ENCODE results near the gene EWSR1.

EWSR1 gene

GRCh38 chr22:29258407-29259252 is 9.4 kb upstream of the EWSR1 start:
- H3K36me3 Mint-ChIP-seq (ENCODE audit: low read depth): peaks cover 22% of the 10 kb centered on the region
- DNase-seq: peak; percentile 24

GRCh38 chr22:29259253-29259899 is 8.7 kb upstream of the EWSR1 start:
- H3K27me3 Mint-ChIP-seq: no peaks in the 10 kb centered on the region
- H3K27ac Mint-ChIP-seq: no peak overlapping the region
- H3K4me1 Mint-ChIP-seq (ENCODE audit: low read depth): no peaks in the 10 kb centered on the region
- no peak for DNase-seq
- no peaks in the 10 kb centered on the region for H3K9me3 Mint-ChIP-seq
- no peak overlapping the region for H3K4me3 Mint-ChIP-seq
- H3K36me3 Mint-ChIP-seq (ENCODE audit: low read depth): peaks cover 28% of the 10 kb centered on the region

More at GRCh38 chr22:29258407-29259252, 9.4 kb upstream of the EWSR1 start:
- H3K4me1 Mint-ChIP-seq (ENCODE audit: low read depth): no peaks in the 10 kb centered on the region
- H3K9me3 Mint-ChIP-seq: no peaks in the 10 kb centered on the region
- H3K4me3 Mint-ChIP-seq: no peak overlapping the region
- H3K27ac Mint-ChIP-seq: no peak overlapping the region
- H3K27me3 Mint-ChIP-seq: no peaks in the 10 kb centered on the region

GRCh38 chr22:29260031-29260560 is 8.0 kb upstream of the EWSR1 start:
- H3K27me3 Mint-ChIP-seq: no peaks in the 10 kb centered on the region
- H3K27ac Mint-ChIP-seq: no peak overlapping the region
- DNase-seq: peak; percentile 26
- peaks cover 35% of the 10 kb centered on the region for H3K36me3 Mint-ChIP-seq (ENCODE audit: low read depth)
- H3K4me3 Mint-ChIP-seq: no peak overlapping the region
- H3K4me1 Mint-ChIP-seq (ENCODE audit: low read depth): no peaks in the 10 kb centered on the region
- no peaks in the 10 kb centered on the region for H3K9me3 Mint-ChIP-seq

GRCh38 chr22:29260601-29261315 is 7.3 kb upstream of the EWSR1 start:
- Mint-ChIP-seq H3K4me1 (ENCODE audit: low read depth) (no peaks in the 10 kb centered on the region), H3K4me3 (no peak overlapping the region), H3K27me3 (no peaks in the 10 kb centered on the region), H3K9me3 (no peaks in the 10 kb centered on the region), H3K36me3 (ENCODE audit: low read depth) (peaks cover 40% of the 10 kb centered on the region), H3K27ac (no peak overlapping the region)
- DNase-seq: no peak

GRCh38 chr22:29263791-29264276 is 4.2 kb upstream of the EWSR1 start:
- no peak overlapping the region for H3K27ac Mint-ChIP-seq

GRCh38 chr22:29265305-29265704 is 2.8 kb upstream of the EWSR1 start:
- Mint-ChIP-seq H3K9me3 (no peaks in the 10 kb centered on the region), H3K4me1 (ENCODE audit: low read depth) (peaks cover 19% of the 10 kb centered on the region), H3K36me3 (ENCODE audit: low read depth) (peaks cover 70% of the 10 kb centered on the region), H3K4me3 (no peak overlapping the region), H3K27ac (no peak overlapping the region), H3K27me3 (no peaks in the 10 kb centered on the region)
- no peak for DNase-seq

More at GRCh38 chr22:29263791-29264276, 4.2 kb upstream of the EWSR1 start:
- Mint-ChIP-seq H3K4me3 (no peak overlapping the region), H3K27me3 (no peaks in the 10 kb centered on the region), H3K4me1 (ENCODE audit: low read depth) (peaks cover 11% of the 10 kb centered on the region), H3K36me3 (ENCODE audit: low read depth) (peaks cover 64% of the 10 kb centered on the region), H3K9me3 (no peaks in the 10 kb centered on the region)
- no peak for DNase-seq

- DNase-seq: no peak
- Mint-ChIP-seq H3K36me3 (ENCODE audit: low read depth) (peaks cover 72% of the 10 kb centered on the region), H3K4me3 (peak overlapping the region; percentile 94), H3K27ac (peak overlapping the region; percentile 100), H3K9me3 (no peaks in the 10 kb centered on the region), H3K27me3 (no peaks in the 10 kb centered on the region), H3K4me1 (ENCODE audit: low read depth) (peaks cover 26% of the 10 kb centered on the region)
Measured at GRCh38 chr22:29265929-29266328, 2.1 kb upstream of the EWSR1 start.

- peak overlapping the region; percentile 94 for H3K4me3 Mint-ChIP-seq
- peak; percentile 47 for DNase-seq
- peaks cover 78% of the 10 kb centered on the region for H3K36me3 Mint-ChIP-seq (ENCODE audit: low read depth)
- H3K9me3 Mint-ChIP-seq: no peaks in the 10 kb centered on the region
- peak overlapping the region; percentile 100 for H3K27ac Mint-ChIP-seq
- no peaks in the 10 kb centered on the region for H3K27me3 Mint-ChIP-seq
- H3K4me1 Mint-ChIP-seq (ENCODE audit: low read depth): peaks cover 34% of the 10 kb centered on the region
Measured at GRCh38 chr22:29266564-29267461, 1.3 kb upstream of the EWSR1 start.

DNA sequence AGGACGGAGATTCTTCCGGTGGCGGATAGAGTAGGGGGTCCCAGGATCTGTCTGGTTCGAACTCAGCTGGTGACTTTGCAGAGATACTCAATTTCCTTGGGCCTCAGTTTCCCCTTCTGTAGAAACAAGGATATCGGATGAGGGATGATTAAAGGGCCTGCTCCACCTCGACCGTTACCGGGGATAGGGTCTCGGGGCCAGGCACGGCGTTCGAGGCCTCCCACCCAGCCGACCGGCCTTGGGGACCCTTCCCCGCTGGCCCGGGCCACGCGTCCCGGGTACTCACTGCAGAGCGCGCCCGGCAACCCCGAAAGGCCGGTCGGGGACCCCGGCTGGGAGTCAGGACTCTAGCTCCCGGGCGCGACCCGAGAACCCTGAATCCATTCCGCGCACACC is 608 bp upstream of the EWSR1 start:
- Mint-ChIP-seq H3K27ac (peak overlapping the region; percentile 100), H3K36me3 (ENCODE audit: low read depth) (peaks cover 82% of the 10 kb centered on the region), H3K4me1 (ENCODE audit: low read depth) (peaks cover 40% of the 10 kb centered on the region), H3K4me3 (peak overlapping the region; percentile 94), H3K27me3 (no peaks in the 10 kb centered on the region), H3K9me3 (no peaks in the 10 kb centered on the region)
- no peak for DNase-seq

- peak; percentile 76 for DNase-seq
- no peaks in the 10 kb centered on the region for H3K27me3 Mint-ChIP-seq
- H3K4me1 Mint-ChIP-seq (ENCODE audit: low read depth): peaks cover 52% of the 10 kb centered on the region
- peaks cover 90% of the 10 kb centered on the region for H3K36me3 Mint-ChIP-seq (ENCODE audit: low read depth)
- H3K9me3 Mint-ChIP-seq: no peaks in the 10 kb centered on the region
- H3K4me3 Mint-ChIP-seq: peak overlapping the region; percentile 94
- H3K27ac Mint-ChIP-seq: peak overlapping the region; percentile 100
Measured at GRCh38 chr22:29268511-29269229, 602 bp downstream of the EWSR1 start.

- H3K9me3 Mint-ChIP-seq: no peaks in the 10 kb centered on the region
- peak overlapping the region; percentile 100 for H3K27ac Mint-ChIP-seq
- peak overlapping the region; percentile 94 for H3K4me3 Mint-ChIP-seq
- peaks cover 58% of the 10 kb centered on the region for H3K4me1 Mint-ChIP-seq (ENCODE audit: low read depth)
- DNase-seq: no peak
- no peaks in the 10 kb centered on the region for H3K27me3 Mint-ChIP-seq
- peaks cover 92% of the 10 kb centered on the region for H3K36me3 Mint-ChIP-seq (ENCODE audit: low read depth)
Measured at GRCh38 chr22:29269230-29269604, 1.1 kb downstream of the EWSR1 start.

DNA sequence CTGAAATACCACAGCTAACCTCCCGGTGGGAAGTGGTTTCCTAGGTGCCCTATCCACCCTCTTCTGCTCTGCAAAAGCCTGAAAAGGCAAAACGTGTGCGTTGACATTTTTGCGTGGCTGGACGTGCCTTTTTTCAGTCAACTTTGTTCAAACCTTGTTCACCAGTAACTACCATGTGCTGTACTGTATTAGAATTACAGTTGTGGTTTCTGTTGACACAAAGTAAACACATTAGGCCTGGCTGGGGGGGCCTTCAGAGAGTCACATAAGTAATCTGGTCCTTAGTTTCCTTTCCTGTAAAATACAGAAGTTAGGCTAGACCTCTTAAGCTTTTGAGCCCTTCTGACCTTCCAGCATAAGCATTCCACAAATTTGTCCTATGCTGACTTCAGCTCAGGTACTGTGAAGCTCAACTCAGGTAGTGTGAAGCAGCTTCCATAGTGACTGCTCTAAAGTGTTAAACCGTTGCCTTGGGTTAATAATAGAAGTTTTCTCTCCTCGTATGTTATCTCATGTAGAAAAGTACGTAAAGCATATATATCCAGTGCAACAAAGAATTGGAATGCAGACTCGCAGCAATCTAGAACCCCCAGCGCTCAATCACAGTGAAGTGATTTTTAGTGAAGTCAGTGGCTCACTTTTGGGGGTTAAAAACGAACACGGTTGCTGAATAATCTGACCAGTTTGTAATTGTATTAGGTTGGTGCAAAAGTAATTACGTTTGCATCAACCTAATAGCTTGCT is 1.8 kb downstream of the EWSR1 start:
- peak; percentile 34 for DNase-seq
- Mint-ChIP-seq H3K4me1 (ENCODE audit: low read depth) (peaks cover 64% of the 10 kb centered on the region), H3K9me3 (no peaks in the 10 kb centered on the region), H3K36me3 (ENCODE audit: low read depth) (peaks cover 92% of the 10 kb centered on the region), H3K27ac (peak overlapping the region; percentile 100), H3K4me3 (peak overlapping the region; percentile 94), H3K27me3 (no peaks in the 10 kb centered on the region)

Data from activated T-cell treated with anti-CD3 and anti-CD28 coated beads, Interleukin-2, amount 50 U/mL, for 24 hours (primary cell).